Measurements from ENCODE around the gene CXADR. TPM values are rescaled to one million over a fixed set of nuclear protein-coding genes. Genes with fewer than 3 reads are reported as not detected.

The CXADR gene
- total RNA-seq, 4 donors from 2014 or later: 4.6 to 136 (median 87.7) TPM

- intact Hi-C loops (cut with DNase I; ENCODE audit: low total_unique reads): no loop called here
- Histone ChIP-seq H3K9me3 (no peaks in the 10 kb centered on the region), H3K4me3 (no peak overlapping the region), H3K27me3 (no peaks in the 10 kb centered on the region), H3K36me3 (no peaks in the 10 kb centered on the region), H3K4me1 (peaks cover 0 to 26% (median 7%) of the 10 kb centered on the region in 4 donors), H3K27ac (no peak overlapping the region)
- TF ChIP-seq POLR2A (IDR thresholded peaks at IDR 0.05) (no peak), POLR2AphosphoS5 (IDR thresholded peaks at IDR 0.05) (no peak), EP300 (IDR thresholded peaks at IDR 0.05; ENCODE audit: low read depth) (no peak), CTCF (IDR thresholded peaks at IDR 0.05) (no peak)
- WGBS, 2 donors (ENCODE audit: low coverage in 1 of 2): 91% methylated on average over 6 of the region's 6 CpGs; no CpG with 5 or more reads in 1 of the 2 donors
- in situ Hi-C loops (cut with MboI; ENCODE audit: low pct_ligation_motif_present in 1 of 4, low pct_unique_long_range_greater_than_20kb in 1 of 4, low sequenced_read_pairs in 3 of 4): no loop called here
- DNase-seq: no peak
Observed at GRCh38 chr21:17524635-17525034, 11.8 kb downstream of the CXADR start.

- intact Hi-C loops (cut with DNase I; ENCODE audit: low total_unique reads): no loop called here
- 66 to 83% methylated on average over 3 of the region's 3 CpGs for WGBS, 2 donors (ENCODE audit: low coverage in 1 of 2)
- in situ Hi-C loops (cut with MboI; ENCODE audit: low pct_ligation_motif_present in 1 of 4, low pct_unique_long_range_greater_than_20kb in 1 of 4, low sequenced_read_pairs in 3 of 4): no loop called here
Observed at GRCh38 chr21:17526776-17527175, 13.9 kb downstream of the CXADR start.

GRCh38 chr21:17527240-17527639 is 14.4 kb downstream of the CXADR start:
- 33 to 46% methylated on average over 2 of the region's 2 CpGs for WGBS, 2 donors (ENCODE audit: low coverage in 1 of 2)
- Histone ChIP-seq H3K4me3 (no peak overlapping the region), H3K9me3 (no peaks in the 10 kb centered on the region), H3K4me1 (peaks cover 0 to 16% (median 6%) of the 10 kb centered on the region in 4 donors), H3K27ac (no peak overlapping the region), H3K36me3 (no peaks in the 10 kb centered on the region), H3K27me3 (no peaks in the 10 kb centered on the region)
- DNase-seq: no peak
- intact Hi-C loops (cut with DNase I; ENCODE audit: low total_unique reads) (no loop called here), in situ Hi-C loops (cut with MboI; ENCODE audit: low pct_ligation_motif_present in 1 of 4, low pct_unique_long_range_greater_than_20kb in 1 of 4, low sequenced_read_pairs in 3 of 4) (no loop called here)
- TF ChIP-seq CTCF (IDR thresholded peaks at IDR 0.05) (no peak), POLR2A (IDR thresholded peaks at IDR 0.05) (no peak), EP300 (IDR thresholded peaks at IDR 0.05; ENCODE audit: low read depth) (no peak), POLR2AphosphoS5 (IDR thresholded peaks at IDR 0.05) (no peak)

More at GRCh38 chr21:17526776-17527175, 13.9 kb downstream of the CXADR start:
- H3K9me3 ChIP-seq: no peaks in the 10 kb centered on the region
- no peak overlapping the region for H3K27ac ChIP-seq
- TF ChIP-seq POLR2A (IDR thresholded peaks at IDR 0.05): no peak
- no peak for TF ChIP-seq EP300 (IDR thresholded peaks at IDR 0.05; ENCODE audit: low read depth)
- TF ChIP-seq CTCF (IDR thresholded peaks at IDR 0.05): no peak
- TF ChIP-seq POLR2AphosphoS5 (IDR thresholded peaks at IDR 0.05): no peak
- no peak overlapping the region for H3K4me3 ChIP-seq
- DNase-seq: no peak
- no peaks in the 10 kb centered on the region for H3K27me3 ChIP-seq
- H3K4me1 ChIP-seq: peaks cover 0 to 20% (median 7%) of the 10 kb centered on the region in 4 donors
- H3K36me3 ChIP-seq: no peaks in the 10 kb centered on the region

- Histone ChIP-seq H3K27ac (no peak overlapping the region), H3K27me3 (no peaks in the 10 kb centered on the region), H3K36me3 (no peaks in the 10 kb centered on the region), H3K4me1 (peaks cover 0 to 11% (median 4%) of the 10 kb centered on the region in 4 donors), H3K4me3 (no peak overlapping the region), H3K9me3 (no peaks in the 10 kb centered on the region)
- 49 to 90% methylated on average over 3 to 5 of the region's 5 CpGs for WGBS, 2 donors (ENCODE audit: low coverage in 1 of 2)
- in situ Hi-C loops (cut with MboI; ENCODE audit: low pct_ligation_motif_present in 1 of 4, low pct_unique_long_range_greater_than_20kb in 1 of 4, low sequenced_read_pairs in 3 of 4): no loop called here
- no peak for DNase-seq
- intact Hi-C loops (cut with DNase I; ENCODE audit: low total_unique reads): no loop called here
- TF ChIP-seq POLR2A (IDR thresholded peaks at IDR 0.05) (no peak), EP300 (IDR thresholded peaks at IDR 0.05; ENCODE audit: low read depth) (no peak), POLR2AphosphoS5 (IDR thresholded peaks at IDR 0.05) (no peak), CTCF (IDR thresholded peaks at IDR 0.05) (no peak)
Observed at GRCh38 chr21:17527711-17528110, 14.9 kb downstream of the CXADR start.
